SW 1271 (cell line): ENCODE data around the gene SLIRP.
"Not testable (repeated sequence)": the region's sequence is repeated elsewhere in the genome, so short reads cannot be mapped to it uniquely, and the experiment has no call there.

Source experiments
- DNase-seq, 2 experiments: peaks; one replicate each; lab custom pipeline; 2025; lab: John Stamatoyannopoulos, UW

The SLIRP gene

DNA sequence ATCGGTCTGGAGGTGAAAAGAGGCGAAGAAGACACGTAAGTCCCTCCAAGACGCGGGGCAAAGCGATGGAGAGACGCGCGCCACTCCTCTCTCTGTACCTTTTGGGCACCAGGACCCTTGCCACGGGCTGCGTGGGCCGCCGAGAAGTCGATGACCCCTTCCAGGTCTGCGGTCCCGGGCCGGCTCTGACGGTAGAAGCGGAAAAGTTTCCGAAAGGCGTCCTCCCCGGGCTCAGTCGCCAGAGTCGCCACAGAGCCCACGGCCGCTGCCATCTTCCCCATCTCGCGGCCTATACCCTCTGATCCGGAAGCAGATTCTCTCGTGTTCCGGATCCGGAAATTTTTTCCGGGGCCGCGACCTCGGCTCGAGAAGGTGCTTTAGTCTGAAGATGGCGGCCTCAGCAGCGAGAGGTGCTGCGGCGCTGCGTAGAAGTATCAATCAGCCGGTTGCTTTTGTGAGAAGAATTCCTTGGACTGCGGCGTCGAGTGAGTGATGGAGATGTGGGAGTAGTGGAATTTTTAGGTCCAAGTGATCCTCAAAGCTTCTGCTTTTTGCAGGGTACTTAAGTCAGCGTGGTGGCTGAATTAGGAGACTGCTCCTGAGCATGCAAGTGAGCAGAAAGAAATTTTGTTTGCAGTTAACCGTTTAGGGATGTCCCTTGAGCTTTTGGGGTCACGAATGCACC, at the start of gene SLIRP, which contains the start of gene ALKBH1:
TSS of gene SLIRP (plus strand) at position 380 of the 685 bp plus-strand sequence. CDS start at position 389, 9 bp downstream.
TSS of gene ALKBH1 (minus strand) at position 300 of the 685 bp plus-strand sequence. CDS start at position 281, 19 bp downstream.
- DNase-seq: peak; percentile 64 to 82

DNA sequence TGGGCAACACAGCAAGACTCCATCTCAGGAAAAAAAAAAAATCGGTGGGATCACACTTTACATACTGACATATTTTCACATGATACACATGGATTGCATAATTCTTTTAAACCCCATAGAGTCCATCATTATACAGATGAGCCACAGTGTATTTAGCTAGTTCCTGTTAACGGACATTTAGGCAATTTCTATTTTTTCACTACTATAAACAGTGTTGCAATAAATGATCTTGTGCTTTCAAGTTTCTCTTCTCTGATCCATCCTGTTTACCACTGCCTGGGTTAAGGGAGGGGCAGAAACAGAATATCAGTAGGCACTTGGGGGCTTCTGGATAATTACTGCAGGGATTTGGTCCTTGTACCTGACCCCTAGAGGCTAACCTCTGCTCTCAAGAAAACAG, 48.1 kb upstream of the SLIRP start:
- DNase-seq: no peak

DNA sequence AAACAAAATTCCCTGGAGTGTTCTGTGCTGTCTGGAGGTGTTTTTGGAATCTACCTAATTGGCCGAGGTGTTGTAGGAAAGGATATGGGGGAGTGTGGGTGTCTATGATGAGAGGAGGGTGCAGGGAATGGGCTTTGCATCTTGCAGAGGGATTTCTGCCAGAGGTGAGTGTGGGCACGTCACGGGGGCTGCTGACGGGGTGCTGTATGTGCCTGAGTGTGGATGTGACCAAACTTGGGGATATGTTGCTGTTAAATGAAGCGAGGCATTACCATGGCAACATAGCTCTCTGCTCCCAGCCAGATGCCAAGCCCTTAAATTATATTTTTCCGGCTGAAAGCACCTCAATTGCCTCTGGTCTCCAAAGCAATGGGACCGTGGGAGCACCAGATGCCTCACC, 47.1 kb upstream of the SLIRP start:
- no peak for DNase-seq

DNA sequence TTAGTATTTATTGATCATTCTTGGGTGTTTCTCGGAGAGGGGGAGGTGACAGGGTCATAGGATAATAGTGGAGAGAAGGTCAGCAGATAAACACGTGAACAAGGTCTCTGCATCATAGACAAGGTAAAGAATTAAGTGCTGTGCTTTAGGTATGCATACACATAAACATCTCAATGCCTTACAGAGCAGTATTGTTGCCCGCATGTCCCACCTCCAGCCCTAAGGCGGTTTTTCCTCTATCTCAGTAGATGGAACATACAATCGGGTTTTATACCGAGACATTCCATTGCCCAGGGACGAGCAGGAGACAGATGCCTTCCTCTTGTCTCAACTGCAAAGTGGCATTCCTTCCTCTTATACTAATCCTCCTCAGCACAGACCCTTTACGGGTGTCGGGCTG, 46.3 kb upstream of the SLIRP start:
- not testable (repeated sequence) for DNase-seq

DNA sequence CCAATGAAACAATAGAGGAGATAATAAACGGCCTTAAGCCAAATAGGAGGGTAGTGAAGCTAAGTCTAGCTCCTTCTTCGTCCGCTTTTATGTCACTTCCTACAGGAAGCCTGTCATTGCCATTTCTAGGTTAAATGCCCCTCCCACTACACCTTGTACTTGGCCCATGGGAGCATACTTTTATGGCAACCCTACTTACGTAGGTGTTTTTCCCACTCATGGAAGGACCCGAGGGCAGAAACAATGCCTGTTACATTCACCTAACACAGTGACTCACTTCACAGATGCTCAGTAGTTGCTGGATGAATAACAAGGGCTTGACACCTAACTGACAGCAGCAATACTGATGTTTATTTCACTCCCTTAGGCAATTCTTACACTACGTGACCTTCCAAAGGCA, 44.6 kb upstream of the SLIRP start:
- DNase-seq: no peak

DNA sequence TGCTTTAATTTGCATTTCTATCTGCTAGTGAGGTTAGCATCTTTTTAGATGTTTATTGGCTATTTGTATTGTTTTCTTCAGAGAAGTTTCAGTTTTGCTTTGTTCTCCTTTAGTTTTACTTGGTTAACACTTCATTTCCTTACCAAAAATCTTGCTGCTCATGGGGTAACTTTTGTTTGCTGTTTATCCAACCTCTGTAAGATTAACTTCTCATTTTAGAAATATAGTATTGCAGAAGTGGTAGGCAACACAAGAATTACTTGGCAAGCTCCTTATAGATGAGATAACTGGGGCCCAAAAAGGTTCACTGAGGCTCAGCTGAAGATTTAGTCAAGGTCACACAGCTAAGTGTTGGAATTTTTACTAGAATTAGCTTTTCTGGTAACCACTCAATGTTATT, 40.6 kb upstream of the SLIRP start:
- no peak for DNase-seq

DNA sequence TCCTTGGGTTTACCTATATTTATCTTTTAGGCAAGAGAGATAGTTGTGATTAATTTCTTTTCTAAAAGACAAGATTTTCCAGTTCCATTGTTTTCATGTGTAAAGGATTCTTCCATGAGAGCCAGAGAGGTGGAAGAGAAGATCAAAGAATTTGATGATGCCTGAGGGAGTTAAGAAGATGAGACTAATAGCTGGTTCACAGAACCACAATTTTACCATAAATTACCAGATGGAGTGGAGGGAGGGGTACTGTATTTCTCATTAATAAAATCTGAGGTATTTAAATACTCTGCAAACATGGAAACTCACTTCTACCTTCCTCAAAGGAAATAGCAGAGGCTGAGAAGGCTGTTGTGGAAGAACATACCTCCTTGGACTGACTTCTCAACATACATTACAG, 34.7 kb upstream of the SLIRP start:
- DNase-seq: no peak

DNA sequence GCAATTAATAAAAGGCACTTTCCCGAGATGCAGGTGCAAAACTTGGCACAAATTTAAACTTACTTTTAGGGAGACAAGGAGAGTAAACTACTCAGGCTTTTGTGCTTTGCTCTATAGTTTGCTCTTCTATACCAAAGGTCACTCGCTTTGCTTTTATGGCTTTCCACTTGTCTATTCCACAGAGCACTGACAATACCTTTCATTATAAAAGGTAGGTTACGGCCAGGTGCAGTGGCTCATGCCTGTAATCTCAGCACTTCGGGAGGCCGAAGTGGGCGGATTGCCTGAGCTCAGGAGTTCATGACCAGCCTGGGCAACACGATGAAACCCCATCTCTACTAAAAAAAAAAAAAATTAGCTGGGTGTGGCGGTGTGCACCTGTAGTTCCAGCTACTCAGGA, 33.0 kb upstream of the SLIRP start:
- DNase-seq: no peak

DNA sequence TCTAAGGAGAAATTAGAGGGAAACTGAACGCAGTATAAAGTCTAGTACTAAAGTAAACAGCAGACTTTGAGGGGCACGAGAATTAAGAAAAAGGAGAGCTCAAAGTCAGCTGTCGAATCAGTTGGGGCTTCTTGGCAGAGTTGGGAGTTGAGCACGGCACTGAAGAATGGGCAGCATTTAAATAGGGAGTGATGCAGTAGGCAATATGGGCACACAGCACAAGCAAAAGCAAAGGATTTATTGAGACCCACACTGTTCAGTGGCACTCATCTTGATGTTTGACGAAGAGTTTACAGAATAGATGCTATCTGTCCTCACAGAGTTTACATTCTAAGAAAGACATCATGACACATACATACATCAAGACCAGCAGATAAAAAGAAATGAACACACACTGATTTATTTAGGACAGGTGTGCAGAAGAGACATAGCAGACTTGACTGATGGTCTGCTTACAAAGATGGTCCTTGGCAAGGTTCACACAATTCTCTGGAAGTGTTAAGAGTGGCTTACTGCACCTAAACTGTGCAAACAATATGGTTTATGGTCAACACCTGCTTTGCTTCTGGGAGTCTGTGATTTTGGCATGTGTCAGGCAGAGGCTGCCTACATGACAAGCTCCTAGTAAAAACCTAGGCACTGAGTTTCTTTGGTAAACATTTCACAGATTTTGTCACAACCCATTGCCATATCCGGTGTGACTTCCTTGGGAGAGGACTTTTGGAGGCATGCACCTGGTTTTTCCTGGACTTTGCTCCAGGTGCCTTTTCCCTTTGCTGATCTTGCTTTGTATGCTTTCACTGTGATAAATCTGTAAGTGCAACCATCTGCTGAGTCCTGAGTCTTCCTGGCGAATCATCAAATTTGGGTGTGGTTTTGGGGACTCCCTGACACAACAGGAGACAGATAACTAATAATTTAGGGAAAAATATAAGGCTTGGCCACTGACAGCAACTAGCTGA, 26.4 kb upstream of the SLIRP start:
- no peak for DNase-seq

DNA sequence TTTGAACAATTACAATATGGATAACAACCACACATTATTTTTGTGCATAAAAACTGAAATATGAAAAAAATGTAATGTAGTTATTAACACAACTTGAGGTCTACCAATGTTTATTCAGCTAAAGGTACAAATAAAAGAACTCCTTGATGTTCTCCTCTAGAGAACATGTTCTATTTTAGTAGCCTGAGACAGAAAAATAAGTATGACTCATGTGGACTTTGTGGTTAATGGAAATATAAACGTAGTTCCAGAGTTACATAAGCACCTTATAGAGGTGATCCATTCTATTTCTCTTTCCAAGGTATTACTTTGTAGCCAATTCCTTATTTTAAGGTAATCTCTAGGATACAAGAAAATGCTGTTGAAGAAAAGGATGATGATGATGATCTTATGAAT, 25.7 kb upstream of the SLIRP start:
- DNase-seq: peak in 1 of 2 experiments; percentile 9

DNA sequence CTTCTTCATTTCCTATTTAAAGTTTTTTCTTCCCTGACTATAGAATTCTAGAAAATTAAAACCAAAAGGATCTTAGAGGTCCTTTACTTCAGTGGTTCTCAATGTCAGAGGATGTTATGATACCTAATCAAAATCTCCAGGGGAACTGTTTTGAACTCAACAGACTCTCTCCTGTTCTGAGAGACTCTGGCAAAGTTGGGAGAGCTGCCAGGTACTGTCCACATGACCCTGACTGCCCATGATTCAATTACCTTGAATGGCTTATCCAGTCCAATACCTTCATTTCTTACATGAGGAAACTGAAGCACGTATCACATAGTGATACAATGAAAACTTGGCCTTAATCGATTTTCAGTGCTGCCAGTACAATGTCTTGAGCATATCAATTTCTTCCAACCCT, 16.6 kb upstream of the SLIRP start:
- DNase-seq: no peak

DNA sequence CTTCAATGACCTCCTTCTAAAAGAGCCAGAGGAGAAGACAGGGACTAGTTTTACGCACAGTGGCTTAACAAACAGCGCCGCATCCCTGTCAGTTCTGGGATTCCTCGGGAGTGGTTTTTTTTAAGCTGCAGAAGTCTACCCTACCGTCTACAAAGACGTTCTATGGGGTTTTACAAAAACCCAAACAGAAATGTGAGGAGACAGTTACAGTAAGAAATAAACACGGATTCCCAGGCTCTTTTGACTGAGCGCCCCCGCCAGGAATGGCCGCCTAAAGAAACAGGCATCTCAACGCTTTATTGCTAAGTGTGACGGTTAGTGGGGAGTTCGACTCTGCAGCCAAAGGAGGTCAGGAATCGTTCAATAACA, 564 bp upstream of the SLIRP start:
- peak in 1 of 2 experiments; percentile 54 for DNase-seq

DNA sequence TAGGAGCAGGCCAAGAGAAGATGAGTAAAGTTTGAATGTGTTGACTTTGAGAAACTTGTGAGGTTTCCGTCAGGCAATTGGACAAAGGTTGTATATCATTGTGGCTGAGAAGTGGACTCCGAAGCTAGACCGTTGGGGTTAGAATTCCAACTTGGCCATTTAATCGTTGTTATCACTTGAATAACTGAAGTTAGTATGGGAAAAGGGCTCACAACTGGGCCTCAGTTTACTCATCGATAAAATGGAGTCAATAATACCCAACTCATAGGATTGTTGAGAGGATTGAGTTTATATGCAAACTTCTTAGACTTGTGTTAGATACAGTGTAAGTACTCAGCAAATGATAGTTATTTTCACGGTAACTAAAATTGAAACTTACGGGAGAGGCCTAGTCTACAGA, 846 bp downstream of the SLIRP start:
- no peak for DNase-seq

DNA sequence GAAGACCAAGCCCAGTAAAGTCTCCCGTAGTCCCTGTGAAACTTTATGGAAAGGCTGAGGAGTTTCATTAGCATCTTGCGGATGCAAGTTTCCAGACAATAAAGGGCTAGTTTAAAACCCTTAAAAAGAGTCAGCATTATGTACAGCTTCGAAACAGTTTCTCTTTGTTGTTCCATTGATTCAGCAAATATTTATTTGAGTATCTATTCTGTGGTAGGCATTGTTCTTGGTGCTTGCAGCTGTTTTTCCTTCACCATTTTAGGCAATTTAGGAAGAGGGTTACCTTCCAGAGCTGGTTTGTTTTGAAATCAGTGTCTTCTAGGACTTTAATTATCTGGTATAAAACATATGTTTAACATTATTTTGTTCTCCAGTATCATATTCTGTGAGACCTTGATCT, 1.5 kb downstream of the SLIRP start:
- DNase-seq: no peak

DNA sequence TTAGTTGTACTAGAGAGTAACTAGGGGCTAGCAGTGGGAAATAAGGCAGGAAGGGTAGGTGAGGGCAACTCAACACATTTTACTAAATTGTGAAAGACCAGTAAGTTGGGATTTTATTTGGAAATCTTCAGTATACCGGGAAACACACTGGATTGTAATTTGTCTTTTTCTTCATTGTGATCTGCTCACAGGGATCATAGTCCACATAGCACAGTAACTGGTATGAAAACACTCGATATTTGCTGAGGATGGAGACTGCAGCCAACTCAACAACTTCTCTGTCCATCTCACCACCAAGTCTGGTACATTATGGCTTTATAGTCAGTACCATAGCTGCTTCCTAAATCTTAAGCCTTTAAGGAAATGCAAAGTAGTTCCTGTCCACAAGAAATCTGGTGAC, 2.5 kb downstream of the SLIRP start:
- no peak for DNase-seq

DNA sequence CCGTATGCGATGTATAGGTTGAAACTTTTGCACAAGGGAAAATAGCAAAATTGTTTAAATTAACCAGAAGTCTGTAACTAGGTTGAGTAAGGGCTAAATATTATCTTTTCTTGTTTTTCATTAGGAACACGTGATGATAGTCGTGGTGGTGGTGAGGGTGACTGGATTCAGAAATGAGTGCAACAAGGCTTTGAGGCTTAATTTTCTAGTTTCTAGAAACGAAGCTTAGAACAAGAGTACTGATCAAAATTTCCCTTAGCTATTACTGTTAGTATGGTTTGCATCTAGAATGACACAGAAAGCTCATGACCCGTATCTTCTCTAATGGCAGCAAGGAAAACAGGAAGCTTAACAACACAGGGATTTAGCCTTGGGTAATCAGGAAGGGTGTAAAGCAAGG, 7.0 kb downstream of the SLIRP start:
- no peak for DNase-seq

DNA sequence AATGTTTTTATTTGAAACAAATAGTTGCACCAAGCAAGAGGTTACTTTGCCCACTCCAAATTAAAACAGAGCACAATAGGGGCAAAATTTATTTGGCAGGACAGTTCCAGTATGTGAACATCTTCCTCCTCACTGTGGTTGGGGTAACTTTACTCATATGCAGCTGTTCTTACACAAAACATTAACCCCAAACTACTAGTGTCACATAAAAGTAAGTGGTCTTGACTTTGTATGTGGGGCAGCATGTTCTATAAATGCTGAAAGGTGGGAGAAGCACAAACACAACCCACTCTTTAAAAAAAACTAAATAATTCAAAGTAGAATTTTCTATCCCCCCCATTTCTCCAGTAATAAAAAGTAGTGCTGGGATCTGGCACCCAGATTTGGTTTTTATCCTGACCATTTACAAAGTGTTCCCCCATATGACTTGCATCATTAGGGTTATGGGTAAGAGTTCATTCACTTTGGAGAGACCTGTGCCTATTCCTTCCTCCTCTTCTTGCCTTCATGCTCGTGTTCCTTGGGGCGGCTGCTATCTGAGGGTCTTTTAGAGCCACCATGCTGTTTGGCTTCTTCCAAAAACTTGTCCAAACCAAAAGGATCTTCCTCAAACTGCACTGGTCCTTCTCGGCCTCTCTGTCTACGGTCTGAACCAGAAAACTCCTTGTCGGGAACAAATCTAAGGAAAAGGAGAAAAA, 9.9 kb downstream of the SLIRP start:
- DNase-seq: no peak

DNA sequence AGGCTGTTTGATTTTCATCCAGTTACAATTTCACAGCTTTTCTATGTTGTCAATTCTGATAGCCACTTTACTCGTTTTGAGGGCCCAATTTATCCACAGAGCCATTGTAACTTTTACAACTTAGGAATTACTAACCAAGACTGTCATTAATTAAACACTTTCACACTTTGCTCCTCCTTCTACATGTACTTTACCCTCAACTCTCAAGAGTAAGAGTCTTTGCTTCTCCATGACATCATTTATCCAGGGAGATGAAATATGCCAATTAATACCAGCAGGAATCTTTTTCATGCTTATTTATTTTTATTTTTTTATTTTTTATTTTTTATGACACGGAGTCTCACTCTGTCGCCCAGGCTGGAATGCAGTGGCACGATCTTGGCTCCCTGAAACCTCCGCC, 13.5 kb downstream of the SLIRP start:
- DNase-seq: no peak

DNA sequence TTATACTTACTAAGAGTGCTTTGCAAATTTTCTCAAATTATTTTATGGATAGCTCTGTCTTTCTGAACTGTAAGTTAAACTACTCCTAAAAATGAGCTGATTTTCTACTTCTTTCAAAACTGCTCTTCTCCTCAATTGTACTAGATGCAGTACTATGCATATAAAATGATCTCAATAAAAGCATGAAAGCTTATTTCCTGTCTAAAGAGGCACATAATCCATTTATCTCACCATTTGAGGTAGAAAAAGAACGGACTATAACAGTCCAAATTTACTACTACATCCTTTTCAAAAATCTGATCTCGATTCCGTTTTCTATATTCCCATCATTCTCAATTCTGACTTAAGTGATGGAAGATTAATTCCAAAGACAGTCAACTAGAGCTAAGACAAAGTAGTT, 14.4 kb downstream of the SLIRP start:
- DNase-seq: no peak

DNA sequence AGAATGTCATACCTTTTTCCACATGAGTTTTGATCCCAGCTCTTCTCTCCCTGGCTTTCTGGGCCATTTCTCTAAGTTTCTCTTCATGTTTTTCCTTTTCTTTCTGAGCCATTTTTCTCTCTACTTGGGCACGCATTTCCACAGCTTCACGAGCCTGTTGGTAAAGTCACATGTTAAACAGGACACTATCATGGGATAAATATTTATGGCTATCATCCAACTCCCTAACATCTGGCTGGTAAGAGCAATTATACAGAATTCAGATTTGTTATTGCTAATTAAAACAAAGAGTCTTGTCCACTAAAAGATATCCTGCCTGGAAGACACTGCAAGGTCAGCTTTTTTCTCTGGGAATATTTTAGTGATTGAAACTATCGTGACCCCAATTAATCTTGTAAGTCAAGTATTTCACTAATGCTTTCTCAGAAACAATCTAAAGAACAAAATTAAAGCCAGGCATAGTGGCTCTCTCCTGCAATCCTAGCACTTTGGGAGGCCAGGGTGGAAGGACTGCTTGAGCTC, 23.1 kb downstream of the SLIRP start:
- no peak for DNase-seq

DNA sequence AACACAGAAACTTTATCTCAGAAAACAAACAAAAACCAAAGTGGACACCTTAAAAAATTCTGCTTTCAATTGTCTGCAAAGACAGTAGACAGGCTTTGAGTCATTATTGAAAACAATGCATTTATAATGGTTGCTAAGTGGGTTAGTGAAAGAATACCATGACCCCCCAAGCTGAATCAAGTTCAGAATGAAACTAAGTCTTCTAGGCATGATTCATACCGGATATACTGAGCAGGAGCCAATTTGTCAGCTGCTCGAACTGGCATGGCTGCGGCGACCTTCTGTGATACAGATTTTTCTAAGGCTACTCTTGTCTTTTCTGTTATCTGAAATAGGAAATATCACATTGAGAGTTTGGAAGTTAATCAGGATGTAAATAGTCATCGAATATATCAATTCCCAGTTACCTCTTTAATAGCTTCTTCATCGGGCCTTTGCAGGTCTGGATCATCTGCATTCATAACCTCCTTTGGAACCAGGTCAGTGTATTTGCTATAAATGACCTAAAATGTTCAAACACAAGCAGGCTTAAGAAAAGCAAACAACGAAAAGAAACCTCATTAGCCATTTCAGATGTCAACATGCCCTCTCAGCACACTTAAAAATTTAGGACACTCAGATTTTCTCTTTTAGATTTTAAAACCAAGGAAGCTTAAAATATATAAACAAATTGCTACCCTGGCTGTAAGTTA, 30.8 kb downstream of the SLIRP start:
- peak in 1 of 2 experiments; percentile 20 for DNase-seq

DNA sequence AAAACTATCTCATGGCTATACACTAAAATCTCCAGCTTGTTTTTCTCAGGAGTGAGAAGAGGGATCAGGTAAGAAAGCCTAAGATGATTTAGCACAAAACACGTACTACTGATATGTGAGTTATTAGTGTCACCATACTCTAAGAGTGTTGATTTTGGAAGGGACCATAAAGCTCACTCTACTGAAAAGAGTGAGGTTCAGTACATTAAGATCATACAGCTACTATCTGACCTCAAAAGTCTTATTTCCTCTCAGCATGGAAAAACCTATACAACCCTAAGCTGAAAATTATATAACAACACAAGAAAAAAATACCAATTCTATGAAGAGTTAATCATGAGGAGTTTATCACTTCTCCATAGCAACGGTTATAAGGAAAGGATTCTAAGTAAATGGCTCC, 33.5 kb downstream of the SLIRP start:
- DNase-seq: no peak
